ENCODE results near the gene MARK1.

- TF ChIP-seq CTCF (IDR thresholded peaks at IDR 0.05 in 2 of 3, conservative IDR thresholded peaks at IDR 0.05 in 1 of 3; ENCODE audit: control insufficient read depth in 2 of 3, extremely low read depth in 1 of 3, insufficient read depth in 1 of 3, low read depth in 3 of 3, low read length in 3 of 3), result no peak
- no peak for TF ChIP-seq NFIC (IDR thresholded peaks at IDR 0.05; ENCODE audit: low read depth, low read length)
- TF ChIP-seq MAX (IDR thresholded peaks at IDR 0.05; ENCODE audit: low read depth, low read length), result no peak
- TF ChIP-seq CUX1 (IDR thresholded peaks at IDR 0.05; ENCODE audit: insufficient replicate concordance, low read depth, low read length), result no peak
- TF ChIP-seq POLR2AphosphoS5 (IDR thresholded peaks at IDR 0.05; ENCODE audit: low read length), result no peak
- TF ChIP-seq RAD21 (IDR thresholded peaks at IDR 0.05; ENCODE audit: insufficient read depth, low read depth, low read length), result no peak
- TF ChIP-seq ESRRA (IDR thresholded peaks at IDR 0.05; ENCODE audit: low read length), result no peak
- TF ChIP-seq RCOR1 (conservative IDR thresholded peaks at IDR 0.05; ENCODE audit: low read depth, low read length), result no peak
- no peak for TF ChIP-seq USF2 (IDR thresholded peaks at IDR 0.05; ENCODE audit: borderline replicate concordance, low read depth, low read length)
- TF ChIP-seq MLLT1 (IDR thresholded peaks at IDR 0.05), result no peak
- TF ChIP-seq EP300 (IDR thresholded peaks at IDR 0.05; ENCODE audit: borderline replicate concordance in 1 of 2, control insufficient read depth in 1 of 2, low read depth in 2 of 2, low read length in 2 of 2), result no peak
- no peak for TF ChIP-seq ATF2 (IDR thresholded peaks at IDR 0.05; ENCODE audit: low read length)
Observed at GRCh38 chr1:220703305-220703704, 175.4 kb downstream of the MARK1 start.

Measured in GM12878 (cell line).